ENCODE measurements around the gene PPTC7. TPM values are rescaled to one million over a fixed set of nuclear protein-coding genes. Genes with fewer than 3 reads are reported as not detected.
A peak's percentile ranks its signal among the peaks of the same experiment; 100 is the strongest.

PPTC7 gene
- total RNA-seq, 4 donors from 2014 or later: 20.8 to 49.1 (median 23.4) TPM

DNA sequence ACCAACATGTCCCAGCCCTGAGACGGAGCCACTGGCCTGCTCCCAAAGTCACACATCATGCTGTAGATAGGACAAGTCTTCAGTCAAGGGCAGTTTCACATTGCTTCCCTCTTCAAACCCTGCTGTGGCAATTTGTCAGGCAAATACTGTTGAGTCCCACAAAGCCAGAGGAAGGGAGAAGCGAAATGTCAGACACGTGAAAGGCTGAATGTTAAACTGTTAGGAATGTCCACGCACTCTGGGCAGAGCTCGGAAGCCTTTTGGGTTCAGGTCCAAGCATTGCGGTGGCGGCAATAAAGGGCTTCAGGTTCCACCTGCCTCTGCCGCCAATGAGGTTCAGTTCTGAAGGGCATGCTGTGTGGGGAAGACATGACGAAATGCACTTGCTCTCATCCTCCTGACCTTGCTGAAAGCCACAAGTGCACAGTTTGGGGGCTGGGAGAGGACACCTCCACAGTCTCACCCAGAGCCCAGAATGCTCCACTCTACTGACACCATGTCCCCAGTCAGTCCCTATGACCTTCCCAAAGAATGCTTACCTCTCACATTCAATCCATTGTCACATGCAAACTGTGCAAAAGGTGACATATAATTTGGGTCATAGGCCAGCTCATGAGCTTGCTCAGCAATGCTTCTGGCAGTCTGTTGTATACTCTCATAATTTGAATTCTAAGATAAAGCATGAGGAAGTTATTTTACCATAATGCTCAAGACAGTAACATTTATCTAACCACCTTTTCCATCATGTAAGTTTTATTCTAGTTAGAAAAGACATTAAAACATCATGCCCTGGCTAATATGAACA is 45.3 kb downstream of the PPTC7 start:
- no peak for DNase-seq (ENCODE audit: low spot score)
- TF ChIP-seq, protein P1, sequence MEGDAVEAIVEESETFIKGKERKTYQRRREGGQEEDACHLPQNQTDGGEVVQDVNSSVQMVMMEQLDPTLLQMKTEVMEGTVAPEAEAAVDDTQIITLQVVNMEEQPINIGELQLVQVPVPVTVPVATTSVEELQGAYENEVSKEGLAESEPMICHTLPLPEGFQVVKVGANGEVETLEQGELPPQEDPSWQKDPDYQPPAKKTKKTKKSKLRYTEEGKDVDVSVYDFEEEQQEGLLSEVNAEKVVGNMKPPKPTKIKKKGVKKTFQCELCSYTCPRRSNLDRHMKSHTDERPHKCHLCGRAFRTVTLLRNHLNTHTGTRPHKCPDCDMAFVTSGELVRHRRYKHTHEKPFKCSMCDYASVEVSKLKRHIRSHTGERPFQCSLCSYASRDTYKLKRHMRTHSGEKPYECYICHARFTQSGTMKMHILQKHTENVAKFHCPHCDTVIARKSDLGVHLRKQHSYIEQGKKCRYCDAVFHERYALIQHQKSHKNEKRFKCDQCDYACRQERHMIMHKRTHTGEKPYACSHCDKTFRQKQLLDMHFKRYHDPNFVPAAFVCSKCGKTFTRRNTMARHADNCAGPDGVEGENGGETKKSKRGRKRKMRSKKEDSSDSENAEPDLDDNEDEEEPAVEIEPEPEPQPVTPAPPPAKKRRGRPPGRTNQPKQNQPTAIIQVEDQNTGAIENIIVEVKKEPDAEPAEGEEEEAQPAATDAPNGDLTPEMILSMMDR (IDR thresholded peaks at IDR 0.05): no peak
- ATAC-seq (ENCODE audit: low FRiP score): peak; percentile 32

DNA sequence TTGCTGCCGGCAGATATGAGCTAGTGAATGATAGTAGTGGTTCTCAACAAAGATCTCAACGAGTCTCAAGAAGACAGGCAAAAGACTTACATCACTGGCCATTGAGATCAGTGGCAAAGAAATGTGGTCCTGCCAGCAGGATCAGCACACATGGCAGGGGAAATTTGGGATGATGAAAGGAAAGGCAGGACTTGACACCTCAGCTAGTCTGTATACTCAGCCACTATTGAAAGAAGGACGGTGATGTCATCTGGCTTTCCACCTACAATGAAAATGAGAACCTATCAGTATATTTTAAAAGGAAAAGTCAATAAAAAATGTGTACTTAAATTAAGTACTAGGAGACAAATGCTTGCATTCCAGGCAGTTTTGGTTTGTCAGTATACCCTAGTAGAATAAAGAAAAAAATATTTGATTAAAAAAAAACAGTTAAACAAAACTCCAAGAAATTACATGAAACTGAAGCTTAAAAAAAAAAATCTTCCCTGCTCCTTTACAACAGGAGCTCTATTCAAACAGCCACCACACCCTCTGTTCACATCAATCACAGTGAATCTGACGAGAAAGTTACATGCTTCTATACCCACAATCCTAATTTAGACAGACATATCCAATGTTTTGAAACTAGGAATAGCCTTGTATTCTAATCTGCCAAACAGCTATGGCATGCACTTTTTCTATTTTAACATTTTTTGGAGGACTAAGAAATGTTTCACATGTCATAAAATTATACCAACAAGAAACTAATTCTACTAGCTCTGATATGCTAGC is 46.1 kb downstream of the PPTC7 start:
- ATAC-seq (ENCODE audit: low FRiP score) (no peak), DNase-seq (ENCODE audit: low spot score) (no peak)
- TF ChIP-seq, protein P1 (IDR thresholded peaks at IDR 0.05): no peak

DNA sequence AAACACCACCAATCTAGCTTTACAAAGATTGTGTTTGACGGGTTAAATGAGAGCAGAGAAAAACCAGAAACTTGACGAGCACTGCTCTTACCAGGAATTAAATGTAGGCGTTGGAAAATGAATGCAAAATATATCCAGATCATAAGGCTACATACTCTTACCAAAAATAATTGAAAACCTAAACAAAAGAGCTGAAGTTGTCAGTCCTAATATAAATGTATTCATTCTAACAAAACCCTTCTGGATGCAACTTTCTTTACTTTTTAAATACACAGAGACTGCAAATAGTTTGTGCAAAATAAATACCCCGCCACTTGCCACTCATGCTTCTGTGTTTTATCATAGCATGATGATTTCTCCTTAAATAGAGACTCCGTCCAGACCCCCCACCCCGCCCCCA is 48.3 kb downstream of the PPTC7 start:
- DNase-seq (ENCODE audit: low spot score) (no peak), ATAC-seq (ENCODE audit: low FRiP score) (no peak)
- TF ChIP-seq, protein P1 (IDR thresholded peaks at IDR 0.05): no peak

DNA sequence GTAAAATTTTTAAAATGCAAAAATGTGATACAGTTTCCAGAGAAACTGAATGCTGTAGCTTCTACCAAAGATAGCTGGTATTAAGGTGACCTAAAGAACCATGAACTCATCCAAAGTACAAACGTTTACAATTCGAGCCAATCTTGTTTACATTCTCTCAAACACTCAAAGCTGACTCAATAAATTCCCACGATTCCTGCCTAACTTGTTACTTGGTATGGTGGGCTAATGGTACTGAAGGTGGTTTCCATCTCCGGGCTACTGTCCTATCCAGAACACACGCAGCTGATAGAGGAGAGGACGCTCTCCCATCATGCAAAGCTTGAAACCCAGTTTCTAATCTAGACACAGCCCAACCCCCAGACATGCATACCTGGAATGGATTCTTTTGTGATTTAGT is 49.5 kb downstream of the PPTC7 start:
- ATAC-seq (ENCODE audit: low FRiP score) (no peak), DNase-seq (ENCODE audit: low spot score) (no peak)
- TF ChIP-seq, protein P1 (IDR thresholded peaks at IDR 0.05): no peak

DNA sequence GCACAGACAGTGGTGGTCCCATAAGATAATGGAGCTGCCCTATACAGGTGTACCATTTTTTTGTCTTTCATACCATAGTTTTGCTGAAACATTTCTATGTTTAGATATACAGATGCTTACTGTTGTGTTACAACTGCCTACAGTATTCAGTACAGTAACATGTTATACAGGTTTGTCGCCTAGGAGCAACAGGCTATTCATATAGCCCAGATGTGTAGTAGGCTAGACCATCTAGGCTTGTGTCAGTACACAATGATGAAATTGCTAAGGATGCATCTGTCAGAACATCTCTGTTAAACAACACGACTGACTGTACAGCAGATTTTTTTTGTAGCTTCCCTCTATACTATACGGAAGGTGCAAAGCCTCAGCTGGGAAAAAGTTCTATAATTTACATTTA is 50.5 kb downstream of the PPTC7 start:
- TF ChIP-seq, protein P1 (IDR thresholded peaks at IDR 0.05): no peak
- no peak for ATAC-seq (ENCODE audit: low FRiP score)
- no peak for DNase-seq (ENCODE audit: low spot score)

DNA sequence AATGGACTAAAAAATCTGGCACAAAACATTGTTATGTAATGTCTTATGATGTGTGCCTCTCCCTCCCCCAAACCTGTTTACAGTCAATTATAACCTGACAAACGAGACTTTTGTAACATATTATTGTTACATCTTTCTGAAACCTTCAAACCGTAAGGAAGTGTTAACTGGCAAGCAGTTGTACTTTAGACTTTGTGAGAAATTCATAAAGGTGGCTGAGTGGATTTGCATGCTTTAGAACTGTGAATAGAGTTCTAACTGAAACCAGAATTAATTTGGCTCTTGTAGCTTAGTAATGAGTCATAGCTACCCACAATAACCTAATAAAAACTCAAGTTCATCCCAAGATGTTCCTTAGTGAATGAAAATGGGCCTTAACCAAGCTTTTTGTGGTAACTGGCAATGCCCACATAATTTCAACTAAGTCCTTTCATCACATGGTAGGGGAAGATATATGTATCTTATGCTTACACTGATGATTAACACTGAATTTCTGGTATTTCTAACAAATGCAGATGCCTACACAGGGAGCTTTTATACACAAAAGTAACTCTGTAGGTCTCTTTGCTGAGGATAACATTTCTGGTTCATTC is 51.3 kb downstream of the PPTC7 start:
- no peak for DNase-seq (ENCODE audit: low spot score)
- TF ChIP-seq, protein P1 (IDR thresholded peaks at IDR 0.05): no peak
- ATAC-seq (ENCODE audit: low FRiP score): peak; percentile 79
